AG04449 (cell line): ENCODE results near the gene NEK6.

ENCODE experiments used
- CTCF ChIA-PET: fragments of 350-600 bp; formaldehyde crosslinking; extraction: SDS; loops from one replicate; lab custom pipeline; 2021; ENCODE audit warnings: antibody characterized with exemption; lab: Yijun Ruan, JAX
- POLR2A ChIA-PET: fragments of 400-600, 350-600 bp; formaldehyde crosslinking; extraction: SDS; loops from one replicate; lab custom pipeline; 2020; ENCODE audit warnings: antibody characterized with exemption, inconsistent platforms; lab: Yijun Ruan, JAX
- DNase-seq: peaks from one replicate; pipeline ENCODE4 v3.0.0-alpha.2; 2010; ENCODE audit warnings: low read depth, low spot score
- H3K4me3 ChIP-seq: 2 replicates; pipeline ENCODE4 v1.5.1; 2011; ENCODE audit warnings: low read depth, mild to moderate bottlenecking, control low read depth, low read length
- CTCF ChIP-seq: IDR thresholded peaks from one replicate; pipeline ENCODE4 v1.5.1; 2011; ENCODE audit warnings: mild to moderate bottlenecking, moderate library complexity, low read length, control low read depth, inconsistent platforms; ENCODE audit not compliant: insufficient read depth; ENCODE audit errors: missing control alignments

The NEK6 gene

GRCh38 chr9:124257844-124258606 is at the start of gene NEK6:
Gene NEK6, plus strand, starts transcription at chr9:124257949. Its CDS starts 44,016 bp downstream, at chr9:124301965.
- CTCF ChIA-PET: interaction anchor here (0.5 to 2.1 kb wide), 2 partner anchors 9 to 62 kb away, joined by 3 to 6 read pairs; no protein-coding TSS in a partner anchor
- no peak for TF ChIP-seq CTCF
- POLR2A ChIA-PET: no interaction called here
- H3K4me3 ChIP-seq: peak within 1 kb of the TSS; percentile 89
- no peak for DNase-seq

- DNase-seq: no peak
- H3K4me3 ChIP-seq: no peak overlapping the region
- ChIA-PET POLR2A (no interaction called here), CTCF (no interaction called here)
- no peak for TF ChIP-seq CTCF
These were observed 49.2 kb upstream of the NEK6 start for GRCh38 chr9:124208571-124208970.

- DNase-seq: no peak
- POLR2A ChIA-PET: no interaction called here
- TF ChIP-seq CTCF: no peak
- no peak overlapping the region for H3K4me3 ChIP-seq
- CTCF ChIA-PET: interaction anchor here (0.7 kb wide), 1 partner anchor 77 kb away, joined by 3 read pairs; no protein-coding TSS in a partner anchor
These were observed 48.5 kb upstream of the NEK6 start for GRCh38 chr9:124209279-124209678.

- CTCF ChIA-PET: interaction anchor here (0.7 kb wide), 1 partner anchor 77 kb away, joined by 3 read pairs; no protein-coding TSS in a partner anchor
- no peak overlapping the region for H3K4me3 ChIP-seq
- no peak for TF ChIP-seq CTCF
- DNase-seq: no peak
- POLR2A ChIA-PET: no interaction called here
These were observed 48.0 kb upstream of the NEK6 start for GRCh38 chr9:124209774-124210173.

GRCh38 chr9:124210697-124211096 is 47.1 kb upstream of the NEK6 start:
- no peak overlapping the region for H3K4me3 ChIP-seq
- POLR2A ChIA-PET: no interaction called here
- TF ChIP-seq CTCF: no peak
- DNase-seq: no peak
- CTCF ChIA-PET: no interaction called here

GRCh38 chr9:124212381-124213050 is 45.2 kb upstream of the NEK6 start:
- TF ChIP-seq CTCF: no peak
- POLR2A ChIA-PET: interaction anchor here (1.1 kb wide), 1 partner anchor 46 kb away, joined by 3 read pairs; no protein-coding TSS in a partner anchor
- DNase-seq: no peak
- CTCF ChIA-PET: interaction anchor here (1.1 kb wide), 1 partner anchor 22 kb away, joined by 3 read pairs; no protein-coding TSS in a partner anchor
- H3K4me3 ChIP-seq: no peak overlapping the region
